Measurements from ENCODE around the gene COL5A2.

The COL5A2 gene

GRCh38 chr2:189147361-189147760 lies 32.2 kb downstream of the COL5A2 start:
- DNase-seq (ENCODE audit: low read depth), result no peak

- DNase-seq (ENCODE audit: low read depth), result no peak
These were observed 33.0 kb downstream of the COL5A2 start for GRCh38 chr2:189146553-189146952.

GRCh38 chr2:189144700-189145211 lies 34.8 kb downstream of the COL5A2 start:
- DNase-seq (ENCODE audit: low read depth), result no peak

GRCh38 chr2:189143925-189144324 lies 35.6 kb downstream of the COL5A2 start:
- DNase-seq (ENCODE audit: low read depth), result no peak

GRCh38 chr2:189142893-189143759 lies 36.4 kb downstream of the COL5A2 start:
- DNase-seq (ENCODE audit: low read depth), result no peak

GRCh38 chr2:189138800-189139199 lies 40.8 kb downstream of the COL5A2 start:
- DNase-seq (ENCODE audit: low read depth), result no peak

GRCh38 chr2:189137519-189137918 lies 42.0 kb downstream of the COL5A2 start:
- no peak for DNase-seq (ENCODE audit: low read depth)

GRCh38 chr2:189134485-189134884 lies 45.1 kb downstream of the COL5A2 start:
- no peak for DNase-seq (ENCODE audit: low read depth)

GRCh38 chr2:189131991-189132390 lies 47.6 kb downstream of the COL5A2 start:
- DNase-seq (ENCODE audit: low read depth), result no peak

- DNase-seq (ENCODE audit: low read depth), result peak; percentile 85
These were observed 49.6 kb downstream of the COL5A2 start for GRCh38 chr2:189129971-189130370.

- no peak for DNase-seq (ENCODE audit: low read depth)
These were observed 50.6 kb downstream of the COL5A2 start for GRCh38 chr2:189128970-189129369.

- no peak for DNase-seq (ENCODE audit: low read depth)
These were observed 51.8 kb downstream of the COL5A2 start for GRCh38 chr2:189127756-189128155.

GRCh38 chr2:189125195-189125594 lies 54.4 kb downstream of the COL5A2 start:
- no peak for DNase-seq (ENCODE audit: low read depth)

- DNase-seq (ENCODE audit: low read depth), result no peak
These were observed 55.4 kb downstream of the COL5A2 start for GRCh38 chr2:189124175-189124574.

- no peak for DNase-seq (ENCODE audit: low read depth)
These were observed 61.2 kb downstream of the COL5A2 start for GRCh38 chr2:189118386-189118785.

GRCh38 chr2:189116979-189117378 lies 62.6 kb downstream of the COL5A2 start:
- DNase-seq (ENCODE audit: low read depth), result no peak

- no peak for DNase-seq (ENCODE audit: low read depth)
These were observed 63.5 kb downstream of the COL5A2 start for GRCh38 chr2:189116087-189116486.

- no peak for DNase-seq (ENCODE audit: low read depth)
These were observed 64.4 kb downstream of the COL5A2 start for GRCh38 chr2:189115126-189115525.

- DNase-seq (ENCODE audit: low read depth), result no peak
These were observed 65.6 kb downstream of the COL5A2 start for GRCh38 chr2:189113963-189114362.

- DNase-seq (ENCODE audit: low read depth), result no peak
These were observed 68.4 kb downstream of the COL5A2 start for GRCh38 chr2:189111063-189111715.

GRCh38 chr2:189109921-189110397 lies 69.6 kb downstream of the COL5A2 start:
- DNase-seq (ENCODE audit: low read depth), result no peak

- no peak for DNase-seq (ENCODE audit: low read depth)
These were observed 74.6 kb downstream of the COL5A2 start for GRCh38 chr2:189104934-189105333.

GRCh38 chr2:189102735-189103134 lies 76.8 kb downstream of the COL5A2 start:
- no peak for DNase-seq (ENCODE audit: low read depth)

Measured in HS-5 (cell line).